ENCODE data around the gene RTN4IP1. TPM values are rescaled to one million over a fixed set of nuclear protein-coding genes. Genes with fewer than 3 reads are reported as not detected.
A peak's percentile ranks its signal among the peaks of the same experiment; 100 is the strongest.

The RTN4IP1 gene
- total RNA-seq (2011; cell fraction: chromatin; rRNA removed; ENCODE audit: low replicate concordance) = 15.6 and 21.8 TPM in 2 replicates
- total RNA-seq (2011; cell fraction: nucleolus; rRNA removed) = 10.7 and 11.3 TPM in 2 replicates
- 16.2 and 16.4 TPM in 2 replicates for total RNA-seq (2011; cell fraction: nucleoplasm; rRNA removed)
- 17.9 and 21.1 TPM in 2 replicates for total RNA-seq (2014; rRNA removed)
- total RNA-seq (2014; rRNA removed; fragmentation: Illumina TruSeq; extraction: Trizol) = 29.3 and 30.8 TPM in 2 replicates
- total RNA-seq (2015; rRNA removed; fragmentation: Illumina TruSeq; extraction: Trizol) = 21.2 and 22.0 TPM in 2 replicates
- 23.1 and 24.4 TPM in 2 replicates for total RNA-seq (2021)
- polyA plus RNA-seq (2011; rRNA removed) = 19.2 and 22.2 TPM in 2 replicates
- 8.1 and 14.7 TPM in 2 replicates for polyA plus RNA-seq (2011; cell fraction: cytosol; rRNA removed)
- polyA plus RNA-seq (2011; cell fraction: nucleus; rRNA removed) = 4.9 and 7.5 TPM in 2 replicates
- 18.1 and 27.8 TPM in 2 replicates for polyA plus RNA-seq (2012)
- 21.4 and 24.8 TPM in 2 replicates for polyA plus RNA-seq (2014; fragmentation: Illumina TruSeq; extraction: Trizol)
- 10 to 100 TPM; 35.1 to 46.0 TPM for polyA plus RNA-seq (2014; fragmentation: Nextera tagmentation; extraction: Ambion mirVana)
- 16.7 and 21.1 TPM in 2 replicates for polyA plus RNA-seq (2014; rRNA removed)
- 32.6 and 35.4 TPM in 2 replicates for polyA minus RNA-seq (2011; rRNA and poly(A)+ RNA removed)
- polyA minus RNA-seq (2011; cell fraction: cytosol; rRNA and poly(A)+ RNA removed) = 7.2 and 9.3 TPM in 2 replicates
- polyA minus RNA-seq (2011; cell fraction: nucleus; rRNA and poly(A)+ RNA removed) = 5.7 and 12.4 TPM in 2 replicates
- percentile 71 among the genes with signal in this experiment for Bru-seq, nascent RNA
- percentile 71 among the genes with signal in this experiment for BruChase-seq, experiment 1, labeled RNA remaining after a 2-hour chase
- BruChase-seq, experiment 2, labeled RNA remaining after a 6-hour chase = percentile 66 among the genes with signal in this experiment
- long read RNA-seq, experiment 1, transcript RTN4IP1-201 (9 exons, 1,682 nt) = major isoform, 75 of 80 reads
- long read RNA-seq, experiment 1, partial matches to known transcripts = 2 of 80 reads
- long read RNA-seq, experiment 1, other reads (novel, unspliced or antisense) = 3 of 80 reads
- long read RNA-seq, experiment 2, transcript RTN4IP1-201 (9 exons, 1,682 nt) = major isoform, 36 of 46 reads
- long read RNA-seq, experiment 2, partial matches to known transcripts = 6 of 46 reads
- long read RNA-seq, experiment 2, other reads (novel, unspliced or antisense) = 3 of 46 reads
- long read RNA-seq, experiment 3, transcript RTN4IP1-201 (9 exons, 1,682 nt) = major isoform, 46 of 48 reads
- long read RNA-seq, experiment 3, partial matches to known transcripts = 1 of 48 reads
- long read RNA-seq, experiment 3, other reads (novel, unspliced or antisense) = 1 of 48 reads

DNA sequence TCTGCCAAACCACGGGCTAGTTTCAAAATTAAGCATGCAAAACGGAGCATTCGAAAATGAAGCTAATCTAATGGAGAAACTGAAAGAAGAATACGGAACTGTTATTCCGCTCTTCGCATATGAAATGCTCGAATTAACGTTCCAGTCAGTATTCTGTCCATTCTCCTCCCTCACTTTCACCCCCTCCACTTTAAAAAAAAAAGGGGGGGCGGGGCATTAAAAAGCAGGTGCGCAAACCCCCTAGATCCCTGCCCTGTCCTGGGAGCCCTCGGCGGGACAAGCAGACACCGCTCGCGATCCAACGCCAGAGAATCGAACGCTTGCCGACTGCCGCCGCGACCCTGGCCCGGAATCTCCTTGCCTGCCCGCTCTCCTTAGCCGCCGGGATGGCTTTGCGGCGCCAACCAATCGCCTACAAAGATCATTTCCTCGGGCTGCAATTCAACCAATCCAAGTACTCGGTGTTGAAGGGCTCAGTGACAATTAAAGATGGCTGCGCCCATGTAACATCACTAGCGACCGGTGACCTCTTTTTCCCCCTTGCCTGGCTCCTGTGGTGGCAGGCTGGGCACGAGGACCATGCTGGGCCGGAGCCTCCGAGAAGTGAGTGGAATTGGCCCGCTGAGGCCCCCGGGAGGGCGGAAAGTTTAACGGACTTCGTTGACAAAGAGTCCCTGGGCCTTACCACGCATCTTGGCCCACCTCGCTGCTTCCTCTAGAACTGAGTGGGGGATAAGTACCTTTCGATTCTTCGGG lies at the start of gene RTN4IP1, which contains the start of gene QRSL1:
Gene RTN4IP1, minus strand, starts transcription at position 396 of the 756 bp plus-strand sequence. CDS start 477 bp downstream, outside the sequence.
Gene QRSL1, plus strand, starts transcription at position 476 of the 756 bp plus-strand sequence. Its CDS starts 104 bp downstream, at position 580.
- under 1% methylated on average over 43 of the region's 46 CpGs for WGBS (ENCODE audit: insufficient coverage, low coverage, missing lambda C conversion rate)
- ChIA-PET CTCF (ENCODE audit: low intra/inter-chr PET ratio) (no interaction called here), POLR2A (no interaction called here)
- peak; percentile 81 for FAIRE-seq
- peak; percentile 93 to 99 (median 98) for DNase-seq (ENCODE audit: extremely low read depth in 1 of 4, low spot score in 3 of 4)
- no peaks in the 10 kb centered on the region for H3K27me3 ChIP-seq (ENCODE audit: control insufficient read depth in 2 of 2, insufficient read depth in 2 of 2, low read length in 2 of 2)
- H3K4me3 ChIP-seq = peak within 1 kb of the TSS; percentile 79
- peak within 1 kb of the TSS; percentile 81 for H3K27ac ChIP-seq (ENCODE audit: extremely low read depth, low read depth, low read length)
- in situ Hi-C loops (cut with MboI) = no loop called here
- no peaks in the 10 kb centered on the region for H3K36me3 ChIP-seq (ENCODE audit: control insufficient read depth, insufficient read depth, low read length)
- no peaks in the 10 kb centered on the region for H4K20me1 ChIP-seq (replicated peaks; ENCODE audit: control insufficient read depth, insufficient read depth, low read length)
- peak; percentile 93 for ATAC-seq
- peak within 1 kb of the TSS; percentile 96 for H3K4me2 ChIP-seq (ENCODE audit: insufficient read depth, low read length)
- H3K9ac ChIP-seq (ENCODE audit: insufficient read depth in 1 of 2, low read depth in 2 of 2, low read length in 2 of 2) = peak within 1 kb of the TSS; percentile 86 to 90
- no TSS peak for BruUV-seq (replicated peaks)
- no peaks in the 10 kb centered on the region for H3K9me1 ChIP-seq (ENCODE audit: control insufficient read depth, insufficient read depth, low read length)
- intact Hi-C loops (cut with micrococcal nuclease) = loop anchor here (5.0 kb wide), 1 partner anchor 348 kb away; no protein-coding TSS in a partner anchor
- peak within 1 kb of the TSS; percentile 85 for H2AFZ ChIP-seq (ENCODE audit: low read depth, low read length)
- H3K4me1 ChIP-seq (replicated peaks in 1 of 2; ENCODE audit: control insufficient read depth in 2 of 2, insufficient read depth in 2 of 2, low read length in 2 of 2) = peaks cover 3 to 6% of the 10 kb centered on the region in 2 experiments; a peak in 1 of 5 replicates
- no peaks in the 10 kb centered on the region for H3K9me3 ChIP-seq (replicated peaks; ENCODE audit: control insufficient read depth, insufficient read depth, low read depth, low read length)
- H3K79me2 ChIP-seq (ENCODE audit: control insufficient read depth, insufficient read depth, low read length) = peaks cover 62% of the 10 kb centered on the region
- TF ChIP-seq PHF20 (IDR thresholded peaks at IDR 0.05; ENCODE audit: partially characterized antibody) = peak; percentile 99
- peak; percentile 67; the same call in 1 of the 2 replicates for TF ChIP-seq KLF13 (tag; IDR thresholded peaks at IDR 0.05; ENCODE audit: borderline replicate concordance, low read depth)
- no peak for TF ChIP-seq HLTF (IDR thresholded peaks at IDR 0.05)
- no peak for TF ChIP-seq LARP7 (IDR thresholded peaks at IDR 0.05)
- TF ChIP-seq BCOR (IDR thresholded peaks at IDR 0.05) = no peak
- no peak for TF ChIP-seq TRIM24 (IDR thresholded peaks at IDR 0.05)
- TF ChIP-seq ILK (tag; IDR thresholded peaks at IDR 0.05; ENCODE audit: borderline replicate concordance, low read depth) = no peak
- no peak for TF ChIP-seq ATF1 (CRISPR knock-in tag; IDR thresholded peaks at IDR 0.05)
- peak; percentile 93 for TF ChIP-seq ATF1 (tag; IDR thresholded peaks at IDR 0.05)
- TF ChIP-seq FOSL1 (tag; conservative IDR thresholded peaks at IDR 0.05) = peak; percentile 43; the same call in 1 of the 2 replicates
- TF ChIP-seq, protein P1, sequence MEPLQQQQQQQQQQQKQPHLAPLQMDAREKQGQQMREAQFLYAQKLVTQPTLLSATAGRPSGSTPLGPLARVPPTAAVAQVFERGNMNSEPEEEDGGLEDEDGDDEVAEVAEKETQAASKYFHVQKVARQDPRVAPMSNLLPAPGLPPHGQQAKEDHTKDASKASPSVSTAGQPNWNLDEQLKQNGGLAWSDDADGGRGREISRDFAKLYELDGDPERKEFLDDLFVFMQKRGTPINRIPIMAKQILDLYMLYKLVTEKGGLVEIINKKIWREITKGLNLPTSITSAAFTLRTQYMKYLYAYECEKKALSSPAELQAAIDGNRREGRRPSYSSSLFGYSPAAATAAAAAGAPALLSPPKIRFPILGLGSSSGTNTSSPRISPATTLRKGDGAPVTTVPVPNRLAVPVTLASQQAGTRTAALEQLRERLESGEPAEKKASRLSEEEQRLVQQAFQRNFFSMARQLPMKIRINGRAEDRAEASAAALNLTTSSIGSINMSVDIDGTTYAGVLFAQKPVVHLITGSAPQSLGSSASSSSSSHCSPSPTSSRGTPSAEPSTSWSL (CRISPR knock-in tag; IDR thresholded peaks at IDR 0.05; ENCODE audit: borderline replicate concordance) = no peak
- TF ChIP-seq EWSR1 (IDR thresholded peaks at IDR 0.05; ENCODE audit: borderline replicate concordance, low read depth, partially characterized antibody) = no peak
- TF ChIP-seq ZNF23 (CRISPR knock-in tag; IDR thresholded peaks at IDR 0.05) = no peak

All from K562 (cell line).